ENCODE measurements around the gene COTL1.

COTL1 gene

GRCh38 chr16:84596161-84596560, 21.7 kb downstream of the COTL1 start:
- DNase-seq (ENCODE audit: low read depth in 2 of 2): no peak

GRCh38 chr16:84595052-84595481, 22.8 kb downstream of the COTL1 start:
- DNase-seq (ENCODE audit: low read depth in 2 of 2): no peak

GRCh38 chr16:84594725-84595038, 23.2 kb downstream of the COTL1 start:
- no peak for DNase-seq (ENCODE audit: low read depth in 2 of 2)

GRCh38 chr16:84593825-84594724, 23.8 kb downstream of the COTL1 start:
- DNase-seq (ENCODE audit: low read depth in 2 of 2): no peak

DNA sequence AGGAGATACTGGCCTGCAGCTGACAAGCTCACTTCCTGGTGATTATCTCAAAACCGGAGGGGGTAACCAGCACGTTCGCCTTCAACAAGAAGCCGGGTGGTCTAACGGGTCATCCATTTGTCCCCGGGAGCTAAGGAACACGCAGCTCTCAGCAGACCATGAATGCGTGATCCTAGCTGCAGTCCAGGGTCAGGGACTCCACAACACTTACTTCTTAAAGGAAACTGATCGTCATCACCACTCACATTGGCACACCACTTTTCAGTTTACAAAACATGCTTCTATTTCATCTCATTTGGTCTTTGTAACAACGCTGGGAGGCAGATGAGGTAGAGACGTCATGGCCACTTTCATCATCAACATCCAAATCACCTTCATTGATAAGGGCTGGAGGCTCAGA, 25.2 kb downstream of the COTL1 start:
- no peak for DNase-seq (ENCODE audit: low read depth in 2 of 2)

DNA sequence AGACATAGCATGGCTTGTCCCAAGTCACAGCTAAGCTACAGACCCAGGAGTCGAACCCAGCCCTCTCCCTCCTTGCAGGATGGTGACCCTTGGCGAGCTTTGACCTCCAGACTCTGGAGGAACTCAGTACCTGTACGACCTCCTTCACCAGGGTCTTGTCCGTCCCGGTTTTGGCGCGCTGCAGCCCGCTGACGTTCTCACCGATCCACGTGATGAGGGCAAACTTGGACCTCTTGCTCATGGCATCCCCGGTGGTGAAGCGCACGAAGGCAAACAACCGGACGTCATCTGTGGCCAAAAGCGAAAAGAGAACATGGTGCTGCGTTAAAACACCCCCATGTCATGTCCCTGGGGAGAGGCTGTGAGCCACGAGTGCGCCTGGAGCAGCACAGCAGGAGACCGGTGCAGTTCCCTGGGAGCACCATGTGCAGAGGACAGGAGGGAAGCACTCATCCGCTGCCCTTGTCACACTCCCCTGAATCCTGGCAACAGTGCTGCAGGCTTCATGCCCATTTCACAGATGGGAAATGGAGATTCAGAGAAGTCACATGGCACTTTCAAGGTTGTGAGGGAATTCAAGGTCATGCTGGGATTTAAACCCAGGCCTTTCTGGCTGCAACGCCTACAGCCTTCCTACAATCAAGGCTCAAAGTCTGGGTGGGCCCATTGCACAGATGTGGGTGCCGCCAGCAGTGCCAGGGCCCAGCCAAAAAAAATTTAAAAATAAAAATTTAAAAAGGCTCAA, 27.7 kb downstream of the COTL1 start:
- no peak for DNase-seq (ENCODE audit: low read depth in 2 of 2)

- no peak for DNase-seq (ENCODE audit: low read depth in 2 of 2)
Observed at GRCh38 chr16:84588991-84589390, 28.9 kb downstream of the COTL1 start.

DNA sequence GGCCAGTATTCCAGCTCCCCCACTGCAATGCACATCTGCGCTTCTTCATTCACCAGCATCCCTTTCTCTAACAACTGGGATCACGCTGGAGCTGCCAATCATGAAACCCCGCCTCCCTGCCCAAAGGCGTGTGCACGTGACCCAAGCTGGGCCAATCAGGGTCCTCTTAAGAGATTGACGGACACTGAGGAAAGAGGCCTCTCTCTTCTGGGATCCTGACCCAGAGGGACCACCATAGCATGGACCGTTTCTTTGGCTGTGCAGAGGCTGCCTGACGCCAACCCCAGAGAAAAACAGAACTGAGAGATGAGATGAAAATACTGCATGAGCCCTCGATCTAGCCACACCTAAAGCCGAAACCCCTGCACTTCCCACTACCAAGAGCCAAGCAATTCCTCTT, 32.0 kb downstream of the COTL1 start:
- DNase-seq (ENCODE audit: low read depth in 2 of 2): no peak

- no peak for DNase-seq (ENCODE audit: low read depth in 2 of 2)
Observed at GRCh38 chr16:84585467-84585866, 32.4 kb downstream of the COTL1 start.

GRCh38 chr16:84584678-84585077, 33.2 kb downstream of the COTL1 start:
- DNase-seq (ENCODE audit: low read depth in 2 of 2): no peak

- DNase-seq (ENCODE audit: low read depth in 2 of 2): no peak
Observed at GRCh38 chr16:84583995-84584394, 33.9 kb downstream of the COTL1 start.

- no peak for DNase-seq (ENCODE audit: low read depth in 2 of 2)
Observed at GRCh38 chr16:84582958-84583516, 34.8 kb downstream of the COTL1 start.

DNA sequence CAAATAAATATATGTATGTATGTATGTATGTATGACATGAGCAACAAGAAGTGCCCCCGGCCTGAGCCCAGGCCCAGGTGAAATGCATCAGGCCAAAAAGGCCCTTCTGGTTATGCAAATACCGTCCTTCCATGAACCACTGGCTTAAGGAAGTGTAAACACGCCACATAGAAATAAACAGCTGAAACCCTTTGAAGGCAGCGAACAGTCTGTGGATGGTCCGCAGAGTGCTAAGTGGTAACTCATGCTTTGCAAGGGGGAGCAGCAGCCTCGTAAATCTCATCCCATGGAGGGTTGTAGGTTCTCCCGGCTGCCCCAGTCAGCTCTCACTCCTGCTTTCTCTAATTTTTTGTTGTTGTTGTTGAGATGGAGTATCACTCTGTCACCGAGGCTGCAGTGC, 36.7 kb downstream of the COTL1 start:
- DNase-seq (ENCODE audit: low read depth in 2 of 2): no peak

DNA sequence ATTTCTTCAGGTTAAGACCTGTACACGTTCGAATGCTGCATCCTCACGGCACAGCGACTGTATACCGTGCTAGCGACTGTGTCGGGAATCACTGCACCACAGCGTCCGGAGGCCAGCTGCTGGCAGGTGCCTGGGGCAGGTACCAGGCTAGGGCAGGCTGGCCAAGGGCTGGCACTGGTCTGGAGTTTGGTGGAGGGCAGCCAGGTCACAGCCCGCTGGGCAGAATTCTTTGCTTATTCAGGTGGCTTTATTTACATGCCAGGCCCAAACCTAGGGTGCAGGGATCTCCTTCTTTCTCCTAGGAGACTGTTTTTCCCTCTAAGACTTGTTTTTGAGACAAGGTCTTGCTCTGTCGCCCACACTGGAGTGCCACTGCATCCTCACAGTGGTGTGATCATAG, 37.9 kb downstream of the COTL1 start:
- no peak for DNase-seq (ENCODE audit: low read depth in 2 of 2)

DNA sequence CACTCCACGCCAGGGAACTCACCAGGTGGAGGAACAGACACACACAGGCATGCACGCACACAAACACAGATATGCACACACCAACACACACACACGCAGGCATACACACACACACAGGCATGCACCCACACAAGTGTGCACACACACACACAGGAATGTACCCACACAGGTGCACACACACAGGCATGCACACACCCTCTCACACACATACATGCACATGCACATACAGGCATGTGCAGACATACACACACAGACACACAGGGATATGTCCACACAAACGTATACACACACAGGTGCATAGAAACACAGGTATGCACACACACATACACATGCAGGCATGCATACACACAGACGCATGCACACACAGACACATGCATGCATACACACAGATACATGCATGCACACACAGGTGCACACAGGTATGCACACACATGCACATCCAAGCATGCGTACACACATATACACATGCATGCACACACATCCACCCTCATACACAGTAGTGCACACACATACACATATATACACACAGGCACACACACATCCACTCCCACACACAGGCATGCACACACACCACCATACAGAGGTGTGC, 39.2 kb downstream of the COTL1 start:
- no peak for DNase-seq (ENCODE audit: low read depth in 2 of 2)

- no peak for DNase-seq (ENCODE audit: low read depth in 2 of 2)
Observed at GRCh38 chr16:84577034-84577803, 40.7 kb downstream of the COTL1 start.

- DNase-seq (ENCODE audit: low read depth in 2 of 2): no peak
Observed at GRCh38 chr16:84575914-84576313, 42.0 kb downstream of the COTL1 start.

- DNase-seq (ENCODE audit: low read depth in 2 of 2): no peak
Observed at GRCh38 chr16:84574191-84574590, 43.7 kb downstream of the COTL1 start.

- no peak for DNase-seq (ENCODE audit: low read depth in 2 of 2)
Observed at GRCh38 chr16:84572096-84572495, 45.8 kb downstream of the COTL1 start.

- DNase-seq (ENCODE audit: low read depth in 2 of 2): no peak
Observed at GRCh38 chr16:84571506-84571905, 46.4 kb downstream of the COTL1 start.

GRCh38 chr16:84570739-84571403, 47.0 kb downstream of the COTL1 start:
- DNase-seq (ENCODE audit: low read depth in 2 of 2): no peak
